ENCODE measurements around the gene LPP.

LPP gene

DNA sequence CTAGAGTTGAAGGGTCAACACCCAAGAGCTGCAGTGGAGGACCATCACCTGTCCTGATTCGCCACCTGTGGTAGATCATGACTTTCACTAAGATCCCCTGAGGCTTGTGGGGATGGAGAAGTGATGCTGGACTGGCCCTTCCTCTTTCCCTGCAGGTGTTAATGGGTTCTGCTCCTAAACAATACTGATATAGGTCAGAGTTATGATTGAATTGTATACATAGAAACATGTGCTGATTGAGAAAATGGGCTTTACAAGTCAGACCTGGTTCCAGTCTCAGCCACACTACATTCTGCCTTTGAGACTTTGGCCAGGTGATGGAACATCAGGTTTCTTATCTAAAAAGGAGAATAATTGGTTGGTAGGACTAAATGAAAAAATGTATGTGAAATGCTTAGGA lies 598.9 kb downstream of the LPP start:
- Mint-ChIP-seq H3K4me1 (ENCODE audit: low read depth in 2 of 2) (peaks cover 1 to 6% of the 10 kb centered on the region in 2 donors), H3K36me3 (ENCODE audit: insufficient read depth) (no peaks in the 10 kb centered on the region), H3K27ac (no peak overlapping the region), H3K27me3 (no peaks in the 10 kb centered on the region), H3K4me3 (no peak overlapping the region), H3K9me3 (no peaks in the 10 kb centered on the region)
- ATAC-seq (replicated peaks) (no peak), DNase-seq (no peak)

DNA sequence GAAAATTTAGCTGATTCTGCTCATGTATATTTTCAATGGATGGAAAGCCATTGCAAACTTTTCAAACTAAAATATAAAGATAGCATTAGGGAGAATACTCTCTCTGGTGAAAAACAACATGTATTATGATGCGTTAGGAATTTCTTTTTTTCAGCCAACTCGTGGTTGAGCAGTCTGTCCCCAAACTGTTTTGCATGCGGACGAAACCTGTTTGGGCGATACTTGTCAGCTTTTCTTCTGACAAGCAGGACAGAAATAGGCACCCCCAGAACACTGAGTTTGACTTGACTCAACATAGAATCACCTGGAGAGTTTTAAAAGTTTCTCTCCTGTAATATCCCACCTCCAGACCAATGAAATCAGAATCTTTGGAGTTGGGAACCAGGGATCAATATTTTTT lies 600.3 kb downstream of the LPP start:
- Mint-ChIP-seq H3K9me3 (no peaks in the 10 kb centered on the region), H3K4me1 (ENCODE audit: low read depth in 2 of 2) (peaks cover under 1% of the 10 kb centered on the region in 2 donors), H3K4me3 (no peak overlapping the region), H3K36me3 (ENCODE audit: insufficient read depth) (no peaks in the 10 kb centered on the region), H3K27ac (no peak overlapping the region), H3K27me3 (no peaks in the 10 kb centered on the region)
- no peak for ATAC-seq (replicated peaks)
- no peak for DNase-seq

DNA sequence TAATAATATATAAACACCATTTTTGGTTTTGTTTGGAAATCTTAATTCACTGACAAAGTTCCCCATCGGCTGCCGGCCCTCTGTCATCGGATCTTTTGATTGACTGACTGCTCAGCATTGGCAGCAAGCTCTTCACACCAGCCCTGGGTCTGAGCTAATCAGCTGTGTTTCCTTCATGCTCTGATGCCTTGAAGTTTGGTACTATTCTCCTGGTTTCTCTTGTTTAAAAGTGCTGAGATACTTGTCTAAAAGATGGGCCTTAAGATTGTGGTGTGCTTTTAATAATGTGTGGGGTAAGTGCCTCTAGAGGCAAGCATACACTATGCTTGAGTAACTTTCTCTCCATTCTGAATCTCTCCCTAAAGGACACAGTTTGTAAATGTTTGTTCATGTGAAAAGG lies 602.3 kb downstream of the LPP start:
- Mint-ChIP-seq H3K9me3 (no peaks in the 10 kb centered on the region), H3K27me3 (no peaks in the 10 kb centered on the region), H3K4me3 (no peak overlapping the region), H3K27ac (no peak overlapping the region), H3K4me1 (ENCODE audit: low read depth in 2 of 2) (no peaks in the 10 kb centered on the region), H3K36me3 (ENCODE audit: insufficient read depth) (no peaks in the 10 kb centered on the region)
- ATAC-seq (replicated peaks), result no peak
- DNase-seq, result no peak

DNA sequence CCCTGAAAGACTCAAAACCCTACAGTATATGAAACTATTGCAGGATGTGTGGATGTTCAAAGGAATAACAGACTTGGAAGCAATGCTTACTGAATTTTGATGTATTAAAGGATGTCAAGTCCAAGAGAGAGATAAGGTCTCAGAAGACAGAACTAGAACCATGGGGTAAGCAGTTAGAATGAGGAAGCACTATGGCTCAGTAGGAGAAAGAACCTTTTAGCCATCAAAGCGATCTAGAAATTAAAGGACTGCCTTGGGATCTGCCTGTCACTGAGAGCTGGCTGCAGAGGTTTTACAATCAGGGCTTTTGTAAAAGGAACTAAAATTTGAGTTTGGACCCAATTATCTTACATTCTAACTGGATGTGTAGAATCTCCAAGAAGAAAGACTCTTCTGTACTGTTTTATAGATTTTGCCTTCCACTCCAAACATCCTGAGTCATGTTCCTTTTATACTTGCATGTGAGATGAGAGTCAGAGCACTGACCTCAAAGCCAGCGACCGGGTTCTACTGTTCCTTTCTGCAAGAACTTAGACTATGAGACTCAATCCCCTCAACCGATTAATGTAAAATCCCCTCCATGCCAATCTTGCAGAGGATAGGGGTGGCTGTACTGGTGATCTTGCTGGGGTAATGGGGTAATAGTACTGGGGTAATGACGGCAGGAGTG lies 605.5 kb downstream of the LPP start:
- Mint-ChIP-seq H3K27me3 (no peaks in the 10 kb centered on the region), H3K36me3 (ENCODE audit: insufficient read depth) (no peaks in the 10 kb centered on the region), H3K27ac (no peak overlapping the region), H3K9me3 (no peaks in the 10 kb centered on the region), H3K4me3 (no peak overlapping the region), H3K4me1 (ENCODE audit: low read depth in 2 of 2) (no peaks in the 10 kb centered on the region)
- ATAC-seq (replicated peaks) (no peak), DNase-seq (no peak)

DNA sequence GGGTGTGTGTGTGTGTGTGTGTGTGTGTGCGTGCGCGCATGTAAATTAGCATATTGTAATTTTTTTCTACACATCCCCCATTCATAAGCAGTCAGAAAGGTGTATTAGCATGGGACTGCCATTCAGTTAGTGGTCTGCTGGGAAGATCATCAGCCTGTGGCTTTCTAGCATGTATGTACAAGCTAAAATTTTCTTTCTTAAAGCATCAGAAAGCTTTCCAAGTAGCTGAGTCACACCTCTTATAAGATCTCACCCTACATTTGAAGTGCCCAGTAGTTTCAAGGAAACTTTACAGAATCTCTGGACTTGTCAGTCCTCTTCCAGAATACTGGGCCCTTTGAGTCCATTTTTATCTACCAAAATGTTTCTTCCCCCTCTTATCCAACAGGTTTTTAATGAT lies 606.5 kb downstream of the LPP start:
- Mint-ChIP-seq H3K4me3 (no peak overlapping the region), H3K9me3 (no peaks in the 10 kb centered on the region), H3K36me3 (ENCODE audit: insufficient read depth) (no peaks in the 10 kb centered on the region), H3K27me3 (no peaks in the 10 kb centered on the region), H3K4me1 (ENCODE audit: low read depth in 2 of 2) (no peaks in the 10 kb centered on the region), H3K27ac (no peak overlapping the region)
- DNase-seq (no peak), ATAC-seq (replicated peaks) (no peak)

DNA sequence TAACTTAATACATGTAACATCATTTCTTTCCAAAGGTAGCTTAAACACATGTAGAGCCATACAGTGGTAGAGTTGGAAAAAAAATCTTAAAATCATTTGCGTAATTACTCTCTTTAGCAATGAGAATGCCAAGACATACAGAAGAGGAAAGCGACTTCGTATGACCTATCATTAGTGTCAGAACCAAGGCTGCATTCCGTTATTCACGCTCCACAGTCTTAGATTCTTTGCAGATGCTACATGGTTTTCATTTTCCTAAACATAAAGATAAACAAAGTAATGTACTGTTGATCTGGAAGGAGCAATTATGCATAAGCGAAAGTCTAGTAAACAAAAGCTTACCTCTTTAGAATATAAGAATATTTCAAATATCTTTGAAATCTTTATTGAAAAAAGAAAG lies 607.5 kb downstream of the LPP start:
- DNase-seq (no peak), ATAC-seq (replicated peaks) (no peak)
- H3K9me3 Mint-ChIP-seq, result no peaks in the 10 kb centered on the region
- H3K27ac Mint-ChIP-seq, result no peak overlapping the region
- H3K4me1 Mint-ChIP-seq (ENCODE audit: low read depth in 2 of 2), result no peaks in the 10 kb centered on the region
- no peaks in the 10 kb centered on the region for H3K36me3 Mint-ChIP-seq (ENCODE audit: insufficient read depth)
- no peaks in the 10 kb centered on the region for H3K27me3 Mint-ChIP-seq
- H3K4me3 Mint-ChIP-seq, result no peak overlapping the region

DNA sequence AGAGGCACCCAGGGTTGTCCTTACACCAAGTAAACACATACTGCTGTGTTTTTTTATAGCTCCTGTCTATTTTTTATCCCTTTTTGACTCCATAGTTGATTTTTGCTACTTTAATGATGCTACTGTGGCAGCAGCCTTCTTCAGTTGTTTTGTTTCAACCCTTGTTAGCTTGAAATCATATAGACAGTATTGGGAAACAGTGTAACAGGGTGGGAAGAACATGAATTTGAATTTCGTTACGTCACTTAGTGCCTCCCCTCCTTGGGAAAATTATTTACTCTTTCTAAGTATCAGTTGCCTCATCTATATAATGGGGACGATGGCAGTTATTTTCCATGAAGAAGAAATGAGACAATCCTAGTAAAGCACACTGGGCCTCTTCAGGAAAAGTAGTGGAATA lies 608.0 kb downstream of the LPP start:
- Mint-ChIP-seq H3K27ac (no peak overlapping the region), H3K9me3 (no peaks in the 10 kb centered on the region), H3K36me3 (ENCODE audit: insufficient read depth) (no peaks in the 10 kb centered on the region), H3K4me3 (no peak overlapping the region), H3K4me1 (ENCODE audit: low read depth in 2 of 2) (no peaks in the 10 kb centered on the region), H3K27me3 (no peaks in the 10 kb centered on the region)
- ATAC-seq (replicated peaks) (no peak), DNase-seq (no peak)

DNA sequence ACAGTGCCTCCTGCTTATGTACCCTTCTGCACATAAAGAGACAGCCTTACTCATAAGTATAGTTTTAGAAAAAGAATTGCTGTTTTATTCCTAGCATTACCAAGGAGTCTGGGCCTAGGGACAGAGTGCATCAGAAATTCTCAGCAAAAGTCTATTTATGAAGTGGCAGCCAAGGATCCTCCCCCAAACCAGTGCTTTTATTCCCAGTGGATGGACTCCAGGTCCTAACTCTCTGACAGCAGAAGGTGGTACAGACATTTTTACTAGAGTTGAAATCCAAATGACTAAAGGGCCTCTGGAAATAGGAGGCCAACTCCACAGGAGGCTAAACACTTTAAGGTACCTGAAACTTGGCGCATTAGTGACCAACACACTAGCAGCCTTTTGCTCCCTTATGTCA lies 610.7 kb downstream of the LPP start:
- Mint-ChIP-seq H3K36me3 (ENCODE audit: insufficient read depth) (no peaks in the 10 kb centered on the region), H3K9me3 (no peaks in the 10 kb centered on the region), H3K27ac (no peak overlapping the region), H3K4me1 (ENCODE audit: low read depth in 2 of 2) (no peaks in the 10 kb centered on the region), H3K4me3 (no peak overlapping the region), H3K27me3 (no peaks in the 10 kb centered on the region)
- ATAC-seq (replicated peaks) (no peak), DNase-seq (no peak)

DNA sequence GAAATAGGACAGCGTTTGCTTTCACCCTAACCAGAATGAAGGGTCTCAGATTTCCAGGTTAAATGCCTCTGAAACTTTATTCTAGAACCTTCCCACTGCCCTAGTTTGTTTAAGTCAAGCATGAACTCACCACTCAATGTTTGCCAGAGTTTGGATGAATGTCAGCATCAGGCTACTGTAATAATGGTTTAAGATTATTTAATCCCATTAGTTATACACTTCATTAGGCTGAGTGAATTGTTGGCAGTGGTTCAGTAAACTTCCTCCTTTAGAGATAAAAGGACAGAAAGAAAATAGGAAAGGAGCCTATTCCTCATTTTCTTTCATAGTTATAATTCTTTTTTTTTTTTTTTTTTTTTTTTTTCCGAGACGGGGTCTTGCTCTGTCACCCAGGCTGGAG lies 615.9 kb downstream of the LPP start:
- ATAC-seq (replicated peaks) (no peak), DNase-seq (no peak)
- Mint-ChIP-seq H3K4me3 (no peak overlapping the region), H3K36me3 (ENCODE audit: insufficient read depth) (no peaks in the 10 kb centered on the region), H3K27ac (no peak overlapping the region), H3K27me3 (no peaks in the 10 kb centered on the region), H3K9me3 (no peaks in the 10 kb centered on the region), H3K4me1 (ENCODE audit: low read depth in 2 of 2) (no peaks in the 10 kb centered on the region)

DNA sequence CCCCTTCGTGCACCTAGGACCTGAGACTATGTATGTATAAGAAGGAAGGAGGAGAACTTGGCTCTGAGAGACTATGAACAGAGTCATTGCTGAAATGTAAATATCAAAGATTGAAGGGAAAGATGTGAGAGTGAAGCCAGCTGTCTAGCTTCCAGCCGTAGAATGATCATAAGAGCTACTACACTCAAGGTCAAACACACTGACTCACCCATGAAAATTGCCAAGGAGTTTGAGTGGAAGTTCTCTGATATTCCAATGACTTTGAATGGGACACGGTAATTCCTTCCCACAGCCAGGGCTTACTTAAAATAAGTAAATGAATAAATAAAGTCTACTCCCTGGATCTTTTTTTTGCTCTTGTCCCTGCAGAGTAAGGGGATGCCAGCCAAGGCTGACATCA lies 618.9 kb downstream of the LPP start:
- Mint-ChIP-seq H3K9me3 (no peaks in the 10 kb centered on the region), H3K4me1 (ENCODE audit: low read depth in 2 of 2) (no peaks in the 10 kb centered on the region), H3K36me3 (ENCODE audit: insufficient read depth) (no peaks in the 10 kb centered on the region), H3K27me3 (no peaks in the 10 kb centered on the region), H3K4me3 (no peak overlapping the region), H3K27ac (no peak overlapping the region)
- ATAC-seq (replicated peaks) (no peak), DNase-seq (no peak)

DNA sequence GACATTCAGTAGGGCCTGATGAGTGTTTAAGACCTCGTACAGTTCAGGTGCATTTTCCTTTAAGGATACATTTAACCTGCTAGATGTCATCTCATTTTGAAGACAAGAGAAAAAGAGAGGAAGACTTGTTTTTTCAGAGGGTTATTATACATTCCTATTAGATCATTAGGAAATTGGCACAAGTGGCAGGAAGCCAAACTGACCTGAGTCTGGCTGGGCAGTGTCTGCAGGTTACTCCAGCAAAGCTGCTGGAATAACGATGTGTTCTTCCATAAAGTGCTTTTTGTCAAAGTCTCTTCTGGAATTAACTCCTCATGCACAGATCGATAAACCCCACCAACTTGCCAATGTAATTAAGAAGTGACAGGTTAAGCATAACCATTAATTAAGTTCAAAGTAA lies 621.5 kb downstream of the LPP start:
- Mint-ChIP-seq H3K9me3 (no peaks in the 10 kb centered on the region), H3K27me3 (no peaks in the 10 kb centered on the region), H3K4me3 (no peak overlapping the region), H3K4me1 (ENCODE audit: low read depth in 2 of 2) (no peaks in the 10 kb centered on the region), H3K36me3 (ENCODE audit: insufficient read depth) (no peaks in the 10 kb centered on the region), H3K27ac (no peak overlapping the region)
- DNase-seq, result no peak
- ATAC-seq (replicated peaks), result no peak

DNA sequence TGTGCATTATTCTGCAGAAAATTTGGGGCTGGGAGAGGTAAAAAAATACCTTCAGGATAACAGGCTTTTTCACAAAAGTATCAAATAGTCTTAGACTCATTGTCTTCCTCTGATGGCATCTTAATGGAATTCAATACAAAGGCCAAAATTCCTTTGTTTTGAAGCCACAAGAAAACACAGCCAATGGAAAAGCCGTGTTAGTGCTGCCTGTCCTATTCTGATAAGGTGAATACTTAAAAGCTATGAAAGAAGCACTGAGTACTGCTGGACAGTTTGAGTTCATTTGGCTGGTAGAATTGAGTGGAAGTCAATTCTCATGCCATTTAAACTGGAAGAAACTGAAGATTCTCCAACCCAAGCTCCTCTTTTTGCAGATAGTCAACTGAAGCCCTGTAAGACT lies 622.5 kb downstream of the LPP start:
- H3K9me3 Mint-ChIP-seq, result no peaks in the 10 kb centered on the region
- no peaks in the 10 kb centered on the region for H3K27me3 Mint-ChIP-seq
- DNase-seq (no peak), ATAC-seq (replicated peaks) (no peak)
- H3K4me3 Mint-ChIP-seq, result no peak overlapping the region
- H3K36me3 Mint-ChIP-seq (ENCODE audit: insufficient read depth), result no peaks in the 10 kb centered on the region
- H3K27ac Mint-ChIP-seq, result no peak overlapping the region
- peaks cover 3 to 4% of the 10 kb centered on the region in 2 donors for H3K4me1 Mint-ChIP-seq (ENCODE audit: low read depth in 2 of 2)

DNA sequence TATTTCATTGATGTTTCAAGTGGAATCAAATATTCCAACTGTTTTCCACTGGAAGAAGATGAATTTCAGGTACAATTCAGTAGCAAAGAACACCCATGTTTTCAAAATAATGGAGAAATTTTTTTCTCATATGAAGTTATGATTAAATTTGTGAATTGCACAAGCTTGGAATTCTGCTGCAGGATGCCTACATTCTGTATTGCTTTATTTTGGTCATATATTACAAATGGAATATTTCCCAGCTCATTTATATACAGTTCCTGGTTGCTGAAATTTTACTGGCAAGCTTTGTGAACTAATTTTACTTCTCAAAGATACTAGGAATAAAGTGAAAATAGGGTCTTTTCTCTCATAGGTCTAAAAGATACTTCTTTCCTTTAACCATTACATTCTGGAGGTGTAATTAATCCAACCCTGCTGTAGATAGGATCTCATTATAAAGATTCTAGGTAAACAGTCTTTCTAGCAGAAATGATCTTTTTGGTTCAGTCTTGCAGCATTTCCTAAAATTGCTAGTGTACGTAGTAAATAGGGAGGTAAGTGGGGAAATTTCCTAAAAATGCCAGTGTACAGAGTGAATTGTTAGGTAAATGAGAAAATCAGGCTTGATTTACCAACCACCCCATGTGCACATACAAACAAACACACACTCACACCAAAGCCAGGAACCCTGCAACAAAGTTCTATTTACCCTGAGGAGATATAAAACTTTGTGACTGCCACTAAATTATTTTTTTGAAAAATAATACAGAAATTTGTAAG lies 624.3 kb downstream of the LPP start:
- Mint-ChIP-seq H3K27ac (no peak overlapping the region), H3K4me3 (no peak overlapping the region), H3K9me3 (no peaks in the 10 kb centered on the region), H3K36me3 (ENCODE audit: insufficient read depth) (no peaks in the 10 kb centered on the region), H3K27me3 (no peaks in the 10 kb centered on the region), H3K4me1 (ENCODE audit: low read depth in 2 of 2) (peaks cover 3 to 11% of the 10 kb centered on the region in 2 donors)
- no peak for DNase-seq
- no peak for ATAC-seq (replicated peaks)

DNA sequence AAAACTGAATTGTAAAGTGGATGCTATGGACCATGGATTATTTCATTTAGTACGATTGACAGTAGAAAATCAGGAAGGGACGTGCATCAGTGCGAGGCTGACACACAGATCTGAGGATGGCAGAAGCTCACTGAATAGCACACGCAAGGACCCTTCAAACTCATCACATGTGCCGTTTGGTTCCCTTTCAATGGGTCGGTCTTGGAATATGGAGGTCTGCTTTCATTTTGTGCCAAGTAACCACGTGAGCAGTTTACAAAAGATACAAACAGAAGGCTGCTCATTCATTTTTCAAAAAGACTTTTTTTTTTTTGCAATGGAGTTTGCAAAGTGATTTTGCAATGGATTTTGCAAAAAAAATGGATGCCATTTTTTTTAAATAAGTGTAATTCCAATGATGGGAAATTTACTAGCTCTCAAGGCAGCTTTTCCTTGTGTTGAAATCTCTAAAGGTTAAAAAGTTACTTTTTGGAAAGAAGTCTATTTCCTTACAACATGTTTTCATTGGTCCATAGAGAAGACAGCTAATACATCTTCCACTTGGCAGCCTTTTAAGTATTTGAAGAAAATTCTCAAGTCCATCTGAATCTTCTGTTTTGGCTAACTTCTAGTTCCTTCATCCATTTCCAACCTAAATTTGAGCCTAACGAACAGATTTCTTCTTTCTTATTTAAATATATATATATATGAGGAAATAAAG lies 625.5 kb downstream of the LPP start:
- Mint-ChIP-seq H3K4me1 (ENCODE audit: low read depth in 2 of 2) (peaks cover 3 to 11% of the 10 kb centered on the region in 2 donors), H3K36me3 (ENCODE audit: insufficient read depth) (no peaks in the 10 kb centered on the region), H3K27ac (no peak overlapping the region), H3K9me3 (no peaks in the 10 kb centered on the region), H3K27me3 (no peaks in the 10 kb centered on the region), H3K4me3 (no peak overlapping the region)
- DNase-seq (no peak), ATAC-seq (replicated peaks) (no peak)
